ENCODE results near the gene SCAMP5.
A peak's percentile ranks its signal among the peaks of the same experiment; 100 is the strongest.

Gene SCAMP5

DNA sequence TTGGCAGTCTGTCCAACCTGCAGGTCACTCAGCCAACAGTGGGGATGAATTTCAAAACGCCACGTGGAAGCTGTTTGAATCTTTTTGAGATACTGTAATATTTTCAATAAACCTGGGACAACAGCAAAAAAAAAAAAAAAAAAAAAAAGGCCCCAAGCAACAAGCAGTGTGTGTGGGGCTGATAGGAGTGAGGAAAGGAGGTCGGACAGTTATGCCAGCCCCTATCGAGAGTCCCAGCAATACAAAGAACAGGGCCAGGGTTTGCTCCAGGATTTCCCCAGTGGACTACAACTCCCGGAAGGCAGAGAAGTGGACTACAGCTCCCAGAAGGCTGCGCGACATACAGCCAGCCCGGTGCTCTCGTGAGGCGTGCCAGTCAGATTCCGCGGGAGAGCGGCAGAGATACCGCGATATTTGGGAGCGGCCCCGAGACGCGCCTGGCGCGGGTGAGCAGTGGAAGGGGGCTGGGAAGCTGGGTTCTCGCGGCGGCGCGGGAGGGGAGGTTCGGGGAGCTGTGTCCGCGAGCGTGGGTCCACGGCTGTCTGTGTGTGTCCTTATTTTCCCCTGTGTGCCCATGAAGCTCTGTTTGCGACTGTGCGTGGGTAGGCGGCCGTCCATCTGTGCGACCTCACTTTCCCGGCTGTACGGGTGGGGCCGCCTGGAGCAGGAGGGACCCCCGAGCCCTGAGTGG lies 28.0 kb downstream of the SCAMP5 start, which contains the start of gene PPCDC:
PPCDC (plus strand) TSS at position 410 of the 691 bp plus-strand sequence. CDS start 4,729 bp downstream, outside the sequence.
- peak; percentile 96 for DNase-seq (ENCODE audit: low spot score)

DNA sequence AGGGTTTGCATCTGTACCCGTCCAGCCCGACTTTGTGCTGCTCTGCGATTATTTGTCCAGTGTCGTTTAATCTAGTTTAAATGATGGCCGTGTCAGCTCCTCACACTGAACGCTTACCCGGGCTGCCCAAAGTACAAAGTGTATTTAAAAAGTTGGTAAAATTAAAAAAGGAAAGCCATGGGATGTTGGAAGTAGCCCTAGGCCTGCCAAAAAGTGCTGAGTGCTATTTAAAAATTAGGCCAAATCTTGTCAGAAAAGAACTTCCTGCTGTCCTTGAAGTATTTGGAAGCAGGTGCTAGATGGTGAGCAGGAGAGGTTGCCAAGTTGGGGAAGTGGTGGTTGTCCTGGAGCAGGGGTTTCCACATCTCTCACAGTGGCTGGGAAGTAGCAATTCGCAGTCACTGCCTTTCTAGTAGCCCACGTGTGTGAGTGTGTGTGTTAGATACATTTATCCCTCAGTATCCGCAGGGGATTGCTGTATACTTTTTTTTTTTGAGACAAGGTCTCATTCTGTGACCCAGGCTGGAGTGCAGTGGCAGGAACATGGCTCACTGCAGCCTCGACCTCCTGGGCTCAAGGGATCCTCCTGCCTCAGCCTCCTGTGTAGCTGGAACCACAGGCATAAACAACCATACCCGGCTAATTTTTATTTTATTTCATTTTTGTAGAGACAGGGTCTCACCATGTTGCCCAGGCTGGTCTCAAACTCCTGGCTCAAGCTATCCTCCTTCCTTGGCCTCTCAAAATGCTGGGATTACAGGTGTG lies 28.7 kb downstream of the SCAMP5 start:
- DNase-seq (ENCODE audit: low spot score) = peak; percentile 38

DNA sequence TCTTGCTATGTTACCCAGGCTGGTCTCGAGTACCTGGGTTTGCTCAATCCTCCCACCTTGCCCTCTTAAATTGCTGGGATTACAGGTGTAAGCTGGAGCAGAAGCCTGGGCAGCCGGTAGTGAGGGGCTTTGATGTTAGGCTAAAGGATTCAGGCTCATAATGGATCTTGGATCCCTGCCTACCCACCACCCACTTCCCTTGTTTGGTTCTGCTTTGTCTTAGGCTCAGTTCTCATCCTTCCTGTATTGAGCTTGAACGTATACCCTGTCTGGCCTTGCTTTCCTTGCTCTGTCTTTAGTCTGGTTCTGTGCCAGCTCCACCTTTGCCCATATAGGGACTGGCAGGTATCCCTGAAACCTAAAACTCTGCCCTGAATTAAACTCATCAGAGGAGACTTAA lies 29.7 kb downstream of the SCAMP5 start:
- DNase-seq (ENCODE audit: low spot score) = no peak

DNA sequence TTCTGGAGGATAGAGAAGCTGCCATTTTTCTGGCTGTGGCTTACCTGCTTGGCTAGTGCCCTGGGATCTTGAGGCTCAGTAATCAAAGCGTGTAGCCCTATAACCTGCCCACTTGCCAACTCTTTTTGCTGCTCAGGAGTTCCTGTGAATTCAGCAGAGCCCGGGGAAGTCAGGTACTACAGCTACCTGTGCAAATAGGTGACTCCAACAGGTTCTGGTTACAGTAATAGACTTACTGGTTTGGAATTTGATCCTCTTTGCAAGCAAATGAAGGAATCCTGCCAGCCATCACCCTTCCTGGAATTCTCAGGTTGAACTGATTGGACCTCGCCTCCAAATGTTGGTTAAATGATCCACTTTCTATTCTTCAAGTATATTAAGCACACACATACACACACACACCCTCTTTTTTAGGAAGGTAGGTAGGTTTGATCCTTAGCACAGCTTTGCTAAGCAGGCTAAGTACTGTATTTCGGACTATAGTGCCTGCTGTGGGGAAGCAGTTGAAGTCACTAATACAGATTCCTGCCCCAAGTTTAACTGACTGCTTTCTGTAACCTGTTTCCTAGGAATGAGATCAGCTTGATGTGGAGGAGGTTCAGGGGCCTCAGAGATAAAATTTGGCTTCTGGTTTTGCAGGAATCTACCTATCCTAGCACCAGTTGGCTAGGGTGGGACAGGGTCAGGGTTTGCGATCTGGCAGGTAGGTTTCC lies 30.3 kb downstream of the SCAMP5 start:
- no peak for DNase-seq (ENCODE audit: low spot score)

DNA sequence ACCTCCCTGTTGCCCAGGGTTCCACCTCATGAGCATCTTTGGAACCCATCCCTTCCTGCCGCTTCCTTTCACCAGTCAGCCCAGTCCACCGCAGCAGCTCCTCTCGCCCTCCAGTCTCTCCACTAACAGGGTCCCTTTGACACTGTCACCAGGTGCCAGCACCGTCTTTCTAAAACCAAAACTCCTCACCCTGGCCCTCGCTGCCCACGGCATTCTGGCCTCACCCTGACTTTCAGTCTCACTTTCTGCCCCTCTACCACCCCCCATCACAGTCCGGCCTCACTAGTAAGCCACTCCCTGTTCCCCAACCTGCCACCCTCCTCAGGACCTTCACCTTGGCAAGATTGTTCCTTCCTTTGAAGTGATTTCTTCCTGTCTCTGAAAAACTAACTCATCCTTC lies 32.2 kb downstream of the SCAMP5 start:
- DNase-seq (ENCODE audit: low spot score) = no peak

DNA sequence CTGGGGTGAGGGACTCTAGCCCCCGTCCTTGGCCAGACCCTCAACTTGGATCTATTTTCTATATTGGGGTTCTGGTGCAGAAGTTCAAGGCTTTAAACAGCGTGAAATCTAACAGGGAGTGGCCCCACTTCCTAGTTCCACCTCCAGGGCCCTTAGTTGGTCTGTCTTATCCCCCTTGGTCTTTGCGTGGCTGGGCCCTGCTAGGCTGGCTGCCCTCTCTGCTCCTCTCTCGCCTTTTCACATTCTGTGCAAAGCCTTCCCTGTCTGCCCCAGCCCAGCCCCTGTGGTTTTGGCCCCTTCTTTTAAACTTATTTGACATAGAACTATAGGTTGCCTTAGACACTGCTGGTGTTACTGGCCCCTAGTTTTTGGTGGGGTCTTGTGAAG lies 33.6 kb downstream of the SCAMP5 start:
- no peak for DNase-seq (ENCODE audit: low spot score)

DNA sequence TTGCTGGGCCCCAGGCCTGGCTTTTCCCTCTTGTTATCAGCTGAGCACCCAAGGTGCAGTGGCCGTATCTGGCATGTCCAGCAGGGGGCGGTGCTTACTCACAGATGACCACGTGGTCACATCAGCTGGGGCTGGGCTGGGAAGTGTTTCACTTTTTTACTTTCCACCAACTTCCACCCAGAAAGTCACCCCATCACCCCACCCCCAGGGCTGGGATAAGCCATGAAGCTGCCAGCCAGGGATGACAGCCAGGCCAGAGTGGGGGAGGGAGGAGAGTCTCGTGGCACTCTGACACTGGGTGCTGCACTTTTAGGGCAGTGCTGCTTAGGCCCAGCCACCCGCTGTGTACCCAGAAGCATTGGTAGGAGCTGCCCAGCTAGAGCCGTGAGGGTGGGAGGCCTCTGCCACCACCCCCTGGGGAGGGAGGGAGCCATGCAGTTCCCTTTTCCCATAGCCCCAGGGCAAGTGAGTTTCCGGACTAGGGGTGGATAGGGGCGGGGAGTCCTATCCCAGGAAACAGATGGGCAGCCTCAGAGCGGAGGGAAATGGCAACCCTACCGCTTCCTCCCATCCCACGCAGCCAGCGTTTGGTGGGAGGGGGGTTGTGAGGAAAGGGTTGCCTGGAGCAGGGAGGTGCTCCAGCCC lies 34.1 kb downstream of the SCAMP5 start:
- DNase-seq (ENCODE audit: low spot score) = peak; percentile 82

DNA sequence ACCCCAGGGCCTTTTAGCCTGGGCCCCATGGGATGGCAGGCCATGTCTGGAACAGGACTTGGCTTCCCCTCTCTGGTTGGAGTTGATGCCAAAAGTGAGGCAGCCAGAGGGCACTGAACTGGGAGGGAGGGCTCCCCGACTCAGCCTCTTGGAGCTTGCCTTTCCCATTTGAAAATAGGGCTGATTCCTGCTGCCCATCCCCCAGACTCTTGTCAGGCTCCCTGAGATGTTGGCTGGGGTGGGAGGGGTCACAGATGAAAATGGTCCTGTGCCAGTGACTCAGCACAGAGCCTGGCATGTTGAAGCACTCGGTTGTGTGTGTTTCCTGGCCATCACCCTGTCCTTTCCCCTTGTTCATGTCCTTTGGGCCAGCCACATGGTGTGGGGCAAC lies 34.7 kb downstream of the SCAMP5 start:
- no peak for DNase-seq (ENCODE audit: low spot score)

DNA sequence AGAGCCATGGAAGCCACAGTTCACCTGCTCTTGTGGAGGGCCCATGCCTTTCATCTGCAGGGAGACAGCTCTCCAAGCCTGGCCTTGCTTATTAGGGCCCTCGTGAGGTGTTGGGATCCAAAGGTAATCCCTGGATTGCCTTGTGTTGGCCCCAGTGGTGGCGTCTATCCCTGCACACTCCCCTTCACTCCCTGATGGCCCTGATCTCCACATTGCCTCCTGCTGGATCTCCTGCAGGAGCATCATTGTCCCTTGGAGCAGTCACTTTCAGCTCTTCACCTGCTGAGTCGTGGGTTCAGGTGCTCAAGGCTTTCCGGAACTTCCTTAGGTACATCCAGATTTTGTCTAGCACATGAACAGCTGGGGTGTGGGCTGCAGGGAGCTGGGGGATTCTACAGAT lies 35.1 kb downstream of the SCAMP5 start:
- DNase-seq (ENCODE audit: low spot score) = no peak

DNA sequence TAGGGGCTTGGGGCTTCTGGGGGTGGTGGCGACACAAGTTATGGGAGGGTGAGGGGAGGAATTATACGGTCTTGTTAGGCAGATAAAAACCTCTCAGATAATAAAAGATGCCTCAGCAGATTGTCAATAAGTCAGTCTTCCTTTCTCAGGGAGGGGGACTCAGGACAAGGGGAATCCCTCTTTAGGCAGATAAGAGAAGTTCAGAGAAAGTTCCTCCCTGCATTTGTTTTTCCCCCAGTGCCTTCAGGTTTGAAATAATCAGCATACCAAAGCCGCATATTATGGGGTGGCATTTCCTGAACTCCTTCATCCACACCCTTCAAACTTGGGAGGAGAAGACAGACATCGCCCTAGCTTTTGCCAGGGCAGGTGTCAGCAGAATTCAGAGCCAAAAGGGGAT lies 36.5 kb downstream of the SCAMP5 start:
- DNase-seq (ENCODE audit: low spot score) = no peak

DNA sequence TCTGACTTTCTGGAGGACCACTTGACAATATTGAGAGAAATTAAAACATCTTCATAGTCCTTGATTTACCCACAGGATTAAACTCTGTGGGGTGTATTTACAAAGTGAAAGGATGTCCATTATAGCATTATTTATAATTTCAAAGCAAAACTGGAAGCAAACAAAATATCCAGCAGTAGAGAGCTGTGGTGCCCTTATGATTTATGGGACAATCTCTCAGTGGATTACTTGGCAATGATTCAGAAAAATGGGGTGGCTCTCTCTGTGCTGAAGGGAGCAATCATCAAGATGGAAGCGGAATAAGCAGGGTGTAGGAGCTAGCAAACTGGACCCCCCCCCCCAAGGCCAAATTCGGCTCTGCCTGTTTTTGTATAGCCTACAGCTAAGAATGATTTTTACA lies 37.0 kb downstream of the SCAMP5 start:
- DNase-seq (ENCODE audit: low spot score) = no peak

DNA sequence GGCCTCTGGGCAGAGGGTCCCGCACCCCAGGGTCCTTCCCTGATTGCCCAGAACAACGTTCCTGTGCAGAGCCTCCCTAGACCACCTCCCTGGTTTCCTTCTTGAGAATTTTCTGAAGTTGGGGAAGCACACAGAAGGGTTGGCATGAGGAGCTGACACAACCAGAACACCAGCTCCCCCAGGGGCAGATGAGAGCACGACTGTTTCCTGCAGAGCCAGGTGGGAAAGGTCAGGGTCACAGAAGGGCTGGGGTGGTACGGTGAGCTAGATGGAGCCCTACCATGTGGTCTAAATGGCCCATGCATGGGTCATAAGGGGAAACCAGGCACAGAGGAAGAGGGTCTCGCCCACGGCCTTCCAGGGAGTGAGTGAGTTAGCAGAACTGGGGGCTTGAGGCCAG lies 38.4 kb downstream of the SCAMP5 start:
- no peak for DNase-seq (ENCODE audit: low spot score)

DNA sequence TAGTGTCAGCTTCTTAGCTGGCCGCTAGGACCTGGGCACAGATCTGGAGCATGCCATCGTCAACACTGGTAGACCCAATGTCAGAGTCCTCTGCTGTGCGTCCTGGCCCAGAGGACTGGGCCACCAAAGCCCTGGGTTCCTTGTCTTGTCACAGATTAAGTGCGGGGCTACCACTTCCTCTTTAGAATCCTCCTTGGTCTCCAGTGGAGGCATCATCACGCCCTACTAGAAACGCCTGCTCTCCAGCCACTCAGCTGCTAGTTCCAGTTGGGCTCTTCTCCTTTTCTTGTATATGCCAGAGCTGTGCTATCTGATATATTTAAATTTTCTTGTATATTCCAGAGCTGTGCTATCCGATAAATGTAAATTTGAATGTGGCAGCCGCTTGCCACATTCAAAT lies 39.3 kb downstream of the SCAMP5 start:
- DNase-seq (ENCODE audit: low spot score) = no peak

DNA sequence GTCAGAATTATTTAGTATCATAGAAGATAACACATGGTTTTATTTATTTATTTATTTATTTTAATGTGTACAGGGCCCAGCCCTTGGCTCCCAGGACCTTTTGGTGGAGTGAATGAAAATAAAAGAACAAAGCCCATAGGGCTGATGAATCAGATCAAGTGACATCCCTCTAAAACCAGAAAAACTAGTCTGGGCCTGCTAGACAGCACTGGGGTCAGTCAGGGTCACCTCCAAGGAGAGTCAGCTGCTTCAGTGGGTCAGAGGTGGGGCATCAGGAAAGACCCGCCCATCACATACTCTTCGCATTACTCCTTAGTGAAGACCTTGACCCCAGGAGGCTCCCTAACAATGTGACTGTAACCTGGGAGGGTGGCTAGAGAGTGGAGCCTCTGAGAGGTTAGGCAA lies 40.9 kb downstream of the SCAMP5 start:
- no peak for DNase-seq (ENCODE audit: low spot score)

DNA sequence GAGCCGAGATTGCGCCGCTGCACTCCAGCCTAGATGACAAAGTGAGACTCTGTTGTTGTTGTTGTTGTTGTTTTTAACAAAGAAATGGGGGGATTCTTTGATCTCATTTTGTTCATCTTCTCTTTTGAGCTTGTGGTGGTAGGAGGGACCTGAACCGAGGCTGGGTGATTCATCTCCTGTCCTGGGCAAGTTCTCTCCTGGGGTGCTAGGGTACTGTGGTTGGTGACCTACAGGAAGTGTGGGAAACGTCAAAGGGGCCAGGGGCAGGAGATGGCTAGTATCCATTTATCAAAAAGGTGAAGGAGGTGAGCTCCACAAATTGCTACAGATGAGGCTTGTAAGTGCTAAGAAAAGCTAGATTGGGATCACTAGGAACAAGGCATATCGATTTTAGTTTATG lies 42.3 kb downstream of the SCAMP5 start:
- DNase-seq (ENCODE audit: low spot score) = no peak

DNA sequence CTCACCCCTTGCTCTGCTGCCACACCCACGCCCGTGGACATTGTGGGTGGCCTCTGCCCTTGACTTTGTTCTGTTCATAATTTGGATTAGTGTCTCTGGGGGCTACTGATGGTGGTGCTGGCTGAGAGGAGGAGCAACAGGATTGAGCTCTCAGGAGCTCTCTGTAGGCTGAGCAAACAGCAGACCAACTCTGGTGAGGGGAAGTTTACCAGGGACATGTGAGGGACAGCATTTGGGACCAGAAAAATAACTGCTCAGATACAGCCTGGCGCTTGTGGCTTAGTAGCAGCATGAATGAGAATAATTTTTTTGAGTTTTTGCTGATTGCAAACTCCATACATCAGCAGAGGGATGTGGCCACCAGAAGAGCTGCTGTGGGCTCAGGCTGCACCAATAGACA lies 42.9 kb downstream of the SCAMP5 start:
- no peak for DNase-seq (ENCODE audit: low spot score)

DNA sequence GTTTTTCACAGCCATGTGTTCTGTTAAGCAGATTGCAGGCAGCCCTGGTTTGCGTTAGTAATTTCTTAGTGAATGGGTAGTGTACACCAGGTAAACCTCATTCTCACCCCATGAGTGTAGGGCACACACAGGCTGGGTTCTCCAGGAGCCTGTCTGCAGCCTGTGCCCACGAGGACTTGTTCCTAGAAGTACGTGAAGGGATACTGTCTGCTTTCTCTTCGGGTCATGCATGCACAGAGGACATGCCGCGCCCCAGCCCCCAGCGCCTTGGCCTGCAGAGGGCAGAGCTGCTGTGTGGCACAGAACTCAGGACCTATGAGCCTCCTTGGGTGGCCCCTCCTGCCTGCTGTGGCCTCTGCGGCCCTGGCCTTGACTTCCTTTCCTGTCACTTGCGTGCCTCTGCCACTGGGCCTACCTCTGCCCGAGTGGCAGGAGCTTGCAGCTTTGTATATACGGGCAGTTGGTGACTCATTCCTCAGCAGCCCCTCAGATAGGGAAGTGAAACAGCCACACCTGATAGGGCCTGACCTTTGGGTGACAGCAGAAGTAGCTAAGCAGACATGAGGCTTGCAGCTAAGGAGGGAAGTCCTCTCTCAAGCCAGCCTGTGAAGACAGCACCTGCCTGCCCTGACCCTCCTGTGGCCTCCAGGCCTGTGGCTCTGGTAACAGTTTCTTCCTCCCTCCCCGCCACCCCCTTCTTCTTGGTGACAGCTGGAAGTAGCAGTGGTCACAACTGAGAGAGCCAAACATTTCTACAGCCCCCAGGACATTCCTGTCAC lies 47.6 kb downstream of the SCAMP5 start:
- peak; percentile 90 for DNase-seq (ENCODE audit: low spot score)

DNA sequence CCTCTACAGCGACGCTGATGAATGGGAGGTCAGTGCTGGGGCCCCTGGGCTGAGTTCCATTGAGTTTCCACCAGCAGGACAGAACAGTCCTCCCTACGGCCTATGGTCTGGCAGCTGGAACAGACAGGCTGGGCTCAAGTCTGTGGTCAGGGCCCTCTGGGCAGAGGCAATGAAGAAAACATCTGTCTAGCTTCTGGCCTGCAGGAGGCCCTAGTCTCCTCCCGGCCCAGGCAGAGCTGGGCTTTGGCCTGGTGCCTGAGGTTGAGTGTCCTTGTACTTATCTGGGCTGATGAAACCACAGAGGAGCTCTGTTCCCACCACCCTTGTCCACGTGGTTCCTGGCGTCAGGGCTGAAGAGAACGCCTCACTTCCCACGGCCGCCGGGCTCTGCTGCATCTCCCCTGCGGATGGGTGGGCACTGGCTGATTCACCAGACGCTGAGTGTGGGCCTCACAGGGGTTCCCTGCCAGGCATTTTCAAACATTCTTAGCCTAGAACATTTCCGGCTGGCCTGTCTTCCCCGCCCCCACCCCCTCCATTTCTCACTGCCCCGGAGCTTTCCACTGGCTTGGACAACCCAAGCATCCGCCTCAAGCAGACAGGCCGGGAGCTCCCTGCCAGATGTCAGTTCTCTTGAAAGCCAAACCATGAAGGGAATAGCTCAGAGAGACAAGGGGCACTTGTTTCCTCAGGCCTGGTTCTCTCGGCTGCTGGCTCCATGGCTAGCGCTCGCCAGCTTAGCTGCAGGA lies 48.3 kb downstream of the SCAMP5 start:
- peak; percentile 24 for DNase-seq (ENCODE audit: low spot score)

DNA sequence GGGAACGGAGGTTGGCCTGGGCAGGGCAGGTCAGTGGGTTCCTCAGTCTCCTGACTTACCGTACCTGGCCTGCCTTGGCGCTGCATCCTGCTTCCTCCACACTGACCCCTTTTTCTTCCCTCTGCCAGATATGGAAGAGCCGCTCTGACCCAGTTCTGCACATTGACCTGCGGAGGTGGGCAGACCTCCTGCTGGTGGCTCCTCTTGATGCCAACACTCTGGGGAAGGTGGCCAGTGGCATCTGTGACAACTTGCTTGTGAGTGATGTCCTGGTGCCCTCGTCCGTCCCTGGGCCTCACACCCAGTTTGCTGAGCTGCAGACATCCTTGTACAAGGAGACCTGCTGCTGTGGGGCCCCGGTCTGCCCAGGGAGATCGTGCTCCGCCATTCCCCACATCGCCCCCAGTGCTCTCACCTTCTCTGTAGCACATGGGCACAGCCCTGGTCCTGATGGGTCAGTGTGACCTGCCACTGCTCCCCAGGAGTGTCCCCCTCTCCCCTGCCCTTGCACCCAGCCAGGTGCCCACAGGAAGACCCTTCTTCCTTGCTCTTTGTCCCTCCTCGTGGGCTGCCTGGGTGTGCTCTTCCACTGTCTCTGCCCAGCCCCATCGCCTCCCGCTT lies 49.0 kb downstream of the SCAMP5 start:
- no peak for DNase-seq (ENCODE audit: low spot score)

DNA sequence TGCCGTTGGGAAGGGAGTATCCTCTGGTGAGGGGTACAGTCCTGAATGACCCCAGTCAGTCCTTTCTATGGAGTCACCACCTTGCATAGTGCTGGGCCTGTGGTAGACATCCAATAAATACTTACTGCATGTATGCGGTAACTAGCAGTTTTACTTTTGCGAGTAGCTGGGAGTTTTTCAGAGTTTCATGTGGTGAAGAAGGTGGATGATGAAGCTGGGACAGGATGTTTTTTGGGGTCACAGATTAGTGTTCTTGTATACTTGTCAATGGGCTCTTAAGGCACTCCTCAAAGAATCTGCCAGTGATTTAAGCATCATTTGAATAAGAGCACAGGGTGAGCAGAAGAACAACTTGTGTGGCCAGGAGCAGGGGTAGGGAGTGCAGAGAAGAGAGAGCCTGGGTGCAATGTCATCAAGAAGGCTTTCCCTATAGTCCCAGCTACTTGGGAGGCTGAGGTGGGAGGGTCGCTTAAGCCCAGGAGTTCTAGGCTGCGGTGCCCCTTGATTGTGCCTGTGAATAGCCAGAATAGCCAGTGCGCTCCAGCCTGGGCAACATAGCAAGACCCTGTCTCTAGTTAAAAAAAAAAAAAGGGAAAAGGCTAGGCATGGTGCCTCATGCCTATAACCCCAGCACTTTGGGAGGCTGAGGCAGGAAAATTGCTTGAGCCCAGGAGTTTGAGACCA lies 50.1 kb downstream of the SCAMP5 start:
- DNase-seq (ENCODE audit: low spot score) = no peak

Measured in germinal center (tissue), 1 donor.